ENCODE results near the gene SUPT3H. TPM values are rescaled to one million over a fixed set of nuclear protein-coding genes. Genes with fewer than 3 reads are reported as not detected.

SUPT3H gene
- total and polyA plus RNA-seq, 2 of the 13 experiments (the other 11 are each of a cell fraction or from before 2014, with no cell fraction given): 11.9 to 36.1 TPM

DNA sequence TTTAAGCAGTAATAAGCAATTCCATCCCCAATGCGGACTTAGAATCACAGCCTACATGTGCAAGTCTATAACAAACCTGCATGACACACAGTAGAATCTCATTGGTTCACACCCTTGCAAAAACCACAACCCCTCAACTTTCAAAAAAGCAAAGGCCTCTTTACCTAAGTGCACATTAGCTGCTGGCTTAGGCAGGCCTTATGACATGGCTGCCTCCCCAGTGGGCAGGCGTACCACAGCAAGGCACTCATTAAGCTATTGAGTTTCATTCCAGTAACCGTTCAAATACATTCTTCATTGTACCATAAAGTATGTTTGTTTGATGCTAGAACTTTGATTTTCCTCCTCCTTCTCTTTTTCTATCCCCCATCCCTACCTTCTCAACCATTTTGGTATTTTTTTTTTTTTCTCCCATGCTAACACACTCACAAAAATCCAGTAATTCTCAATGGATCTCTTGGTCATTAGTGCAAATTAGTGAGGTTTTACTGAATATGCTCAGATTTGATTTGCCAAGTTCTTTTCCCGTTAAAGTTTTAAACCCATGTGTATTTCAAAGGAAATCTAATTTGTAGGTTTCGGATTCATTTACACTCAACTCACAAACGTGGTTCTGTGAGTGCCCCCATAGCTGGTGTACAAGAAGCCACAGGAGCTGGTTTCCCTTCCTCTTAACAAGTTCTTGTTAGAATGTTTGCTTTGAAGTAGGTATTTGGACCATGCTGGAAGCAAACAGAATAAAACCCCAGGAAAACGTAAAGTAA, 510.0 kb downstream of the SUPT3H start:
- H3K9me3 ChIP-seq (ENCODE audit: low read length): peaks cover 13% of the 10 kb centered on the region; the same call in 1 of the 2 replicates
- CTCF ChIA-PET (ENCODE audit: low intra/inter-chr PET ratio, low total read pairs): no interaction called here
- H3K27ac ChIP-seq (ENCODE audit: extremely low read length, insufficient read depth, low read length): no peak overlapping the region
- no peak overlapping the region for H3K4me2 ChIP-seq (ENCODE audit: low read depth, low read length)
- H3K9ac ChIP-seq (ENCODE audit: insufficient read depth, low read depth, low read length): no peak overlapping the region
- POLR2A ChIA-PET: no interaction called here
- H2AFZ ChIP-seq (ENCODE audit: low read length): no peak overlapping the region
- WGBS (ENCODE audit: low lambda C conversion rate): 84% methylated on average over 7 of the region's 7 CpGs
- in situ Hi-C loops (cut with HindIII; ENCODE audit: extremely low pct_ligation_motif_present, low pct_unique_long_range_greater_than_20kb) (no loop called here), intact Hi-C loops (cut with micrococcal nuclease; ENCODE audit: unreplicated experiment) (no loop called here)
- peaks cover 17% of the 10 kb centered on the region for H3K4me1 ChIP-seq (ENCODE audit: insufficient read depth, low read length)
- no peak for DNase-seq (ENCODE audit: low spot score)
- TF ChIP-seq, protein P1, sequence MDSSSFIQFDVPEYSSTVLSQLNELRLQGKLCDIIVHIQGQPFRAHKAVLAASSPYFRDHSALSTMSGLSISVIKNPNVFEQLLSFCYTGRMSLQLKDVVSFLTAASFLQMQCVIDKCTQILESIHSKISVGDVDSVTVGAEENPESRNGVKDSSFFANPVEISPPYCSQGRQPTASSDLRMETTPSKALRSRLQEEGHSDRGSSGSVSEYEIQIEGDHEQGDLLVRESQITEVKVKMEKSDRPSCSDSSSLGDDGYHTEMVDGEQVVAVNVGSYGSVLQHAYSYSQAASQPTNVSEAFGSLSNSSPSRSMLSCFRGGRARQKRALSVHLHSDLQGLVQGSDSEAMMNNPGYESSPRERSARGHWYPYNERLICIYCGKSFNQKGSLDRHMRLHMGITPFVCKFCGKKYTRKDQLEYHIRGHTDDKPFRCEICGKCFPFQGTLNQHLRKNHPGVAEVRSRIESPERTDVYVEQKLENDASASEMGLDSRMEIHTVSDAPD (CRISPR knock-in tag; IDR thresholded peaks at IDR 0.05): no peak
- TF ChIP-seq MTA3 (CRISPR knock-in tag; IDR thresholded peaks at IDR 0.05) (no peak), ZNF382 (CRISPR knock-in tag; IDR thresholded peaks at IDR 0.05; ENCODE audit: borderline replicate concordance) (no peak), STAT5B (CRISPR knock-in tag; IDR thresholded peaks at IDR 0.05) (no peak), ARID2 (CRISPR knock-in tag; IDR thresholded peaks at IDR 0.05; ENCODE audit: borderline replicate concordance) (no peak), ZFP82 (CRISPR knock-in tag; IDR thresholded peaks at IDR 0.05; ENCODE audit: borderline replicate concordance) (no peak), KLF15 (CRISPR knock-in tag; IDR thresholded peaks at IDR 0.05; ENCODE audit: borderline replicate concordance) (no peak), RXRA (CRISPR knock-in tag; IDR thresholded peaks at IDR 0.05) (no peak)
- TF ChIP-seq, protein P2, sequence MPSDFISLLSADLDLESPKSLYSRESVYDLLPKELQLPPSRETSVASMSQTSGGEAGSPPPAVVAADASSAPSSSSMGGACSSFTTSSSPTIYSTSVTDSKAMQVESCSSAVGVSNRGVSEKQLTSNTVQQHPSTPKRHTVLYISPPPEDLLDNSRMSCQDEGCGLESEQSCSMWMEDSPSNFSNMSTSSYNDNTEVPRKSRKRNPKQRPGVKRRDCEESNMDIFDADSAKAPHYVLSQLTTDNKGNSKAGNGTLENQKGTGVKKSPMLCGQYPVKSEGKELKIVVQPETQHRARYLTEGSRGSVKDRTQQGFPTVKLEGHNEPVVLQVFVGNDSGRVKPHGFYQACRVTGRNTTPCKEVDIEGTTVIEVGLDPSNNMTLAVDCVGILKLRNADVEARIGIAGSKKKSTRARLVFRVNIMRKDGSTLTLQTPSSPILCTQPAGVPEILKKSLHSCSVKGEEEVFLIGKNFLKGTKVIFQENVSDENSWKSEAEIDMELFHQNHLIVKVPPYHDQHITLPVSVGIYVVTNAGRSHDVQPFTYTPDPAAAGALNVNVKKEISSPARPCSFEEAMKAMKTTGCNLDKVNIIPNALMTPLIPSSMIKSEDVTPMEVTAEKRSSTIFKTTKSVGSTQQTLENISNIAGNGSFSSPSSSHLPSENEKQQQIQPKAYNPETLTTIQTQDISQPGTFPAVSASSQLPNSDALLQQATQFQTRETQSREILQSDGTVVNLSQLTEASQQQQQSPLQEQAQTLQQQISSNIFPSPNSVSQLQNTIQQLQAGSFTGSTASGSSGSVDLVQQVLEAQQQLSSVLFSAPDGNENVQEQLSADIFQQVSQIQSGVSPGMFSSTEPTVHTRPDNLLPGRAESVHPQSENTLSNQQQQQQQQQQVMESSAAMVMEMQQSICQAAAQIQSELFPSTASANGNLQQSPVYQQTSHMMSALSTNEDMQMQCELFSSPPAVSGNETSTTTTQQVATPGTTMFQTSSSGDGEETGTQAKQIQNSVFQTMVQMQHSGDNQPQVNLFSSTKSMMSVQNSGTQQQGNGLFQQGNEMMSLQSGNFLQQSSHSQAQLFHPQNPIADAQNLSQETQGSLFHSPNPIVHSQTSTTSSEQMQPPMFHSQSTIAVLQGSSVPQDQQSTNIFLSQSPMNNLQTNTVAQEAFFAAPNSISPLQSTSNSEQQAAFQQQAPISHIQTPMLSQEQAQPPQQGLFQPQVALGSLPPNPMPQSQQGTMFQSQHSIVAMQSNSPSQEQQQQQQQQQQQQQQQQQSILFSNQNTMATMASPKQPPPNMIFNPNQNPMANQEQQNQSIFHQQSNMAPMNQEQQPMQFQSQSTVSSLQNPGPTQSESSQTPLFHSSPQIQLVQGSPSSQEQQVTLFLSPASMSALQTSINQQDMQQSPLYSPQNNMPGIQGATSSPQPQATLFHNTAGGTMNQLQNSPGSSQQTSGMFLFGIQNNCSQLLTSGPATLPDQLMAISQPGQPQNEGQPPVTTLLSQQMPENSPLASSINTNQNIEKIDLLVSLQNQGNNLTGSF (CRISPR knock-in tag; IDR thresholded peaks at IDR 0.05): no peak
- TF ChIP-seq, protein P3, sequence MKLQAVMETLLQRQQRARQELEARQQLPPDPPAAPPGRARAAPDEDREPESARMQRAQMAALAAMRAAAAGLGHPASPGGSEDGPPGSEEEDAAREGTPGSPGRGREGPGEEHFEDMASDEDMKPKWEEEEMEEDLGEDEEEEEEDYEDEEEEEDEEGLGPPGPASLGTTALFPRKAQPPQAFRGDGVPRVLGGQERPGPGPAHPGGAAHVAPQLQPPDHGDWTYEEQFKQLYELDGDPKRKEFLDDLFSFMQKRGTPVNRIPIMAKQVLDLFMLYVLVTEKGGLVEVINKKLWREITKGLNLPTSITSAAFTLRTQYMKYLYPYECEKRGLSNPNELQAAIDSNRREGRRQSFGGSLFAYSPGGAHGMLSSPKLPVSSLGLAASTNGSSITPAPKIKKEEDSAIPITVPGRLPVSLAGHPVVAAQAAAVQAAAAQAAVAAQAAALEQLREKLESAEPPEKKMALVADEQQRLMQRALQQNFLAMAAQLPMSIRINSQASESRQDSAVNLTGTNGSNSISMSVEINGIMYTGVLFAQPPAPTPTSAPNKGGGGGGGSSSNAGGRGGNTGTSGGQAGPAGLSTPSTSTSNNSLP (IDR thresholded peaks at IDR 0.05; ENCODE audit: low read depth, low read length): no peak
- no TSS peak for BruUV-seq (replicated peaks)
- H3K79me2 ChIP-seq (ENCODE audit: insufficient read depth, low read length): no peaks in the 10 kb centered on the region
- H4K20me1 ChIP-seq (ENCODE audit: insufficient read depth, low read length): no peaks in the 10 kb centered on the region
- FAIRE-seq: no peak
- H3K4me3 ChIP-seq (replicated peaks in 1 of 3; ENCODE audit: insufficient read depth in 1 of 3, low read depth in 2 of 3, low read length in 3 of 3): no peak overlapping the region
- H3K27me3 ChIP-seq (ENCODE audit: control insufficient read depth in 1 of 2, insufficient read depth in 2 of 2, low read length in 2 of 2): no peaks in the 10 kb centered on the region
- ATAC-seq: no peak
- H3K36me3 ChIP-seq (replicated peaks in 1 of 2; ENCODE audit: control insufficient read depth in 1 of 2, insufficient read depth in 2 of 2, low read length in 2 of 2): no peaks in the 10 kb centered on the region

Data from HepG2 (cell line).